ENCODE measurements around the gene RPS27. TPM values are rescaled to one million over a fixed set of nuclear protein-coding genes. Genes with fewer than 3 reads are reported as not detected.
"Not testable (repeated sequence)": the region's sequence is repeated elsewhere in the genome, so short reads cannot be mapped to it uniquely, and the experiment has no call there.

Gene RPS27
- total RNA-seq, 1 experiment from 2014 or later: 1,548 TPM

DNA sequence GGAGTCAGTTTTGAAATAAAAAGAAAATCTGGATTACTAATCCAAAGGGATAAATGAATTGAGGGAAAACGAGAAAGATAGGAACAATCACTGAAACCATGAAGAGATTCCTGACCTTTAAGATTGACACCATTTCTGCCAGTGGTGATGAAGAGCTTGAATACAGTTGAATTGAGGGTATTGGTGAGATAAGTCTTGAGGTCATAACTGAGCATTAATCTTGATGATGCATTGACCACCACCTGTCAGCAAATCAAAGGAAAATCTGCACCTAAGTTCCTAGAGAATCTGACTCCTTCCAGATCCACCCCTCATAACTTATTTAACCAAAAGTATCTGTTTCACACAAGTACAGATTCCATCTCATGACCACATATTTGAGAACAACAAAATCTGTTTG is 21.6 kb downstream of the RPS27 start:
- intact Hi-C loops (cut with micrococcal nuclease; ENCODE audit: unreplicated experiment): no loop called here
- Histone ChIP-seq H3K27me3 (replicated peaks; ENCODE audit: insufficient read depth, low read depth, low read length, poor library complexity) (no peaks in the 10 kb centered on the region), H3K9me3 (ENCODE audit: low read depth, low read length, poor library complexity, severe bottlenecking) (no peaks in the 10 kb centered on the region), H3K4me1 (ENCODE audit: insufficient read depth, low read length, poor library complexity, severe bottlenecking) (no peaks in the 10 kb centered on the region), H3K36me3 (ENCODE audit: insufficient read depth, low read length, poor library complexity, severe bottlenecking) (no peaks in the 10 kb centered on the region), H3K27ac (ENCODE audit: low read depth, low read length, poor library complexity, severe bottlenecking) (no peak overlapping the region), H3K4me3 (ENCODE audit: low read depth, low read length, poor library complexity, severe bottlenecking) (no peak overlapping the region)
- ChIA-PET CTCF (interaction anchor here (0.7 kb wide), 1 partner anchor 388 kb away, joined by 8 read pairs; no protein-coding TSS in a partner anchor), POLR2A (ENCODE audit: low non-redundant PET) (no interaction called here)
- TF ChIP-seq CTCF (conservative IDR thresholded peaks at IDR 0.05; ENCODE audit: low read depth, low read length): no peak
- no peak for TF ChIP-seq EZH2 (IDR thresholded peaks at IDR 0.05; ENCODE audit: borderline replicate concordance, low read depth, low read length, poor library complexity, severe bottlenecking)
- BruUV-seq (replicated peaks): no TSS peak
- DNase-seq (ENCODE audit: low spot score): no peak

DNA sequence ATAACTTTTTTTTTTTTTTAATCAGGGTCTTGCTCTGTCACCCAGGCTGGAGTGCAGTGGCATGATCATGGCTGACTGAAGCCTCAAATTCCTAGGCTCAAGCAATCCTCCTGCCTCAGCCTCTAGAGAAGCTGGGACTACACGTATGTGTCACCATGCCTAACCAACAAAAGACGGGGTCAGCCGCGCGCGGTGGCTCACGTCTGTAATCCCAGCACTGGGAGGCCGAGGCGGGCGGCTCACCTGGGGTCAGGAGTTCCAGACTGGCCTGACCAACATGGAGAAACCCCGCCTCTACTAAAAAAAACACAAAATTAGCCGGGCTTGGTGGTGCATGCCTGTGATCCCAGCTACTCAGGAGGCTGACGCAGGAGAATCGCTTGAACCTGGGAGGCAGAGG is 22.0 kb downstream of the RPS27 start:
- POLR2A ChIA-PET (ENCODE audit: low non-redundant PET); H3K4me1 ChIP-seq (ENCODE audit: insufficient read depth, low read length, poor library complexity, severe bottlenecking); BruUV-seq (replicated peaks); intact Hi-C loops (cut with micrococcal nuclease; ENCODE audit: unreplicated experiment); H3K9me3 ChIP-seq (ENCODE audit: low read depth, low read length, poor library complexity, severe bottlenecking); DNase-seq (ENCODE audit: low spot score); H3K36me3 ChIP-seq (ENCODE audit: insufficient read depth, low read length, poor library complexity, severe bottlenecking); H3K27me3 ChIP-seq (replicated peaks; ENCODE audit: insufficient read depth, low read depth, low read length, poor library complexity); H3K27ac ChIP-seq (ENCODE audit: low read depth, low read length, poor library complexity, severe bottlenecking); H3K4me3 ChIP-seq (ENCODE audit: low read depth, low read length, poor library complexity, severe bottlenecking): not testable (repeated sequence)
- CTCF ChIA-PET: interaction anchor here (0.7 kb wide), 1 partner anchor 389 kb away, joined by 8 read pairs; no protein-coding TSS in a partner anchor

- intact Hi-C loops (cut with micrococcal nuclease; ENCODE audit: unreplicated experiment): no loop called here
- H3K36me3 ChIP-seq (ENCODE audit: insufficient read depth, low read length, poor library complexity, severe bottlenecking): no peaks in the 10 kb centered on the region
- CTCF ChIA-PET: no interaction called here
- no peak overlapping the region for H3K4me3 ChIP-seq (ENCODE audit: low read depth, low read length, poor library complexity, severe bottlenecking)
- H3K27me3 ChIP-seq (replicated peaks; ENCODE audit: insufficient read depth, low read depth, low read length, poor library complexity): no peaks in the 10 kb centered on the region
- DNase-seq (ENCODE audit: low spot score): no peak
- POLR2A ChIA-PET (ENCODE audit: low non-redundant PET): interaction anchor here (0.7 kb wide), 1 partner anchor 156 kb away, joined by 3 read pairs; no protein-coding TSS in a partner anchor
- no TSS peak for BruUV-seq (replicated peaks)
- H3K9me3 ChIP-seq (ENCODE audit: low read depth, low read length, poor library complexity, severe bottlenecking): no peaks in the 10 kb centered on the region
- H3K27ac ChIP-seq (ENCODE audit: low read depth, low read length, poor library complexity, severe bottlenecking): no peak overlapping the region
- H3K4me1 ChIP-seq (ENCODE audit: insufficient read depth, low read length, poor library complexity, severe bottlenecking): no peaks in the 10 kb centered on the region
- no peak for TF ChIP-seq EZH2 (IDR thresholded peaks at IDR 0.05; ENCODE audit: borderline replicate concordance, low read depth, low read length, poor library complexity, severe bottlenecking)
- no peak for TF ChIP-seq CTCF (conservative IDR thresholded peaks at IDR 0.05; ENCODE audit: low read depth, low read length)
Measured at GRCh38 chr1:154014154-154014907, 23.8 kb downstream of the RPS27 start.

DNA sequence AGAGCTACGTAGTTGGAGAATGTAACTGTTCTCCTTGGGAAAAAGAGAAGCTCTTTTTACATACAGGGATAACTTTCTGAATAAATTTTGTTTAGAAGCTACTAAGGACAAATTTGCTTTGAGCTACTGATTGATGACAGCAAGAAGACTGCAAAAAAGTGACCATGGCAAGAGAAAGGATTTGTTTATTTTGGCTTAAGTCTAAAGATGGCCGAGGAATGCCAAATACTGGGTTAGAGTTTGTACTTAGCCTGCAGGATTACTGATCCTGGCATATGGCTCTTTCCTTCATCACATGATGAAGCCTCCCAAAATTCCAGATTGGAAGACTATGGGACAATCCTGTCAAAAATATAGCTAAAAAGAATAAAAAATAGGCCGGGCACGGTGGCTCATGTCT is 28.7 kb downstream of the RPS27 start:
- Histone ChIP-seq H3K36me3 (ENCODE audit: insufficient read depth, low read length, poor library complexity, severe bottlenecking) (no peaks in the 10 kb centered on the region), H3K27ac (ENCODE audit: low read depth, low read length, poor library complexity, severe bottlenecking) (no peak overlapping the region), H3K4me1 (ENCODE audit: insufficient read depth, low read length, poor library complexity, severe bottlenecking) (no peaks in the 10 kb centered on the region), H3K27me3 (replicated peaks; ENCODE audit: insufficient read depth, low read depth, low read length, poor library complexity) (no peaks in the 10 kb centered on the region), H3K9me3 (ENCODE audit: low read depth, low read length, poor library complexity, severe bottlenecking) (no peaks in the 10 kb centered on the region), H3K4me3 (ENCODE audit: low read depth, low read length, poor library complexity, severe bottlenecking) (no peak overlapping the region)
- TF ChIP-seq CTCF (conservative IDR thresholded peaks at IDR 0.05; ENCODE audit: low read depth, low read length) (no peak), EZH2 (IDR thresholded peaks at IDR 0.05; ENCODE audit: borderline replicate concordance, low read depth, low read length, poor library complexity, severe bottlenecking) (no peak)
- BruUV-seq (replicated peaks): no TSS peak
- ChIA-PET POLR2A (ENCODE audit: low non-redundant PET) (no interaction called here), CTCF (no interaction called here)
- intact Hi-C loops (cut with micrococcal nuclease; ENCODE audit: unreplicated experiment): no loop called here
- no peak for DNase-seq (ENCODE audit: low spot score)

Data from A673 (cell line).